Measurements from ENCODE around the gene CENPT.
A peak's percentile ranks its signal among the peaks of the same experiment; 100 is the strongest.

Gene CENPT

GRCh38 chr16:67834242-67834614 is 13.3 kb downstream of the CENPT start:
- Histone ChIP-seq H3K4me2 (peak overlapping the region; percentile 90 to 100 (median 97)), H3K4me3 (peak overlapping the region; percentile 76 to 86 (median 80)), H3K36me3 (peaks cover 30 to 33% (median 31%) of the 10 kb centered on the region in 11 experiments), H4K20me1 (peaks cover 0 to 29% (median 0%) of the 10 kb centered on the region in 11 experiments; a peak in 6 of 22 replicates), H3K9me3 (replicated peaks in 1 of 11) (no peaks in the 10 kb centered on the region), H3K4me1 (peaks cover 19 to 33% (median 27%) of the 10 kb centered on the region in 10 experiments), H3K9ac (peak overlapping the region in 10 of 11 experiments; percentile 85 to 93 (median 88); a peak in 19 of 22 replicates), H3K27me3 (no peaks in the 10 kb centered on the region), H3K27ac (peak overlapping the region in 9 of 11 experiments; percentile 78 to 86 (median 81); a peak in 18 of 22 replicates)
- TF ChIP-seq Cebpa-rat (IDR thresholded peaks at IDR 0.05): no peak

GRCh38 chr16:67833415-67834241 is 13.9 kb downstream of the CENPT start:
- no peaks in the 10 kb centered on the region for H3K27me3 ChIP-seq
- H3K4me3 ChIP-seq: peak overlapping the region; percentile 76 to 86 (median 80)
- peak overlapping the region; percentile 85 to 93 (median 88) for H3K9ac ChIP-seq
- H3K4me1 ChIP-seq: peaks cover 19 to 33% (median 27%) of the 10 kb centered on the region in 10 experiments
- H3K9me3 ChIP-seq (replicated peaks in 1 of 11): no peaks in the 10 kb centered on the region
- H4K20me1 ChIP-seq: peaks cover 0 to 35% (median 0%) of the 10 kb centered on the region in 11 experiments; a peak in 7 of 22 replicates
- H3K36me3 ChIP-seq: peaks cover 36 to 39% (median 37%) of the 10 kb centered on the region in 11 experiments
- peak overlapping the region; percentile 90 to 100 (median 97) for H3K4me2 ChIP-seq
- no peak for TF ChIP-seq Cebpa-rat (IDR thresholded peaks at IDR 0.05)
- peak overlapping the region; percentile 57 to 86 (median 81); a peak in 21 of 22 replicates for H3K27ac ChIP-seq

GRCh38 chr16:67833030-67833414 is 14.5 kb downstream of the CENPT start:
- Histone ChIP-seq H3K36me3 (peaks cover 42 to 45% (median 43%) of the 10 kb centered on the region in 11 experiments), H3K4me3 (peak overlapping the region; percentile 76 to 86 (median 80)), H3K27me3 (no peaks in the 10 kb centered on the region), H3K4me2 (peak overlapping the region; percentile 90 to 100 (median 97)), H3K9ac (peak overlapping the region; percentile 85 to 93 (median 88)), H3K27ac (peak overlapping the region; percentile 57 to 86 (median 81); a peak in 21 of 22 replicates), H3K4me1 (peaks cover 19 to 33% (median 27%) of the 10 kb centered on the region in 10 experiments), H4K20me1 (peaks cover 0 to 41% (median 0%) of the 10 kb centered on the region in 11 experiments; a peak in 7 of 22 replicates), H3K9me3 (replicated peaks in 1 of 11) (no peaks in the 10 kb centered on the region)
- TF ChIP-seq Cebpa-rat (IDR thresholded peaks at IDR 0.05): no peak

GRCh38 chr16:67828651-67829050 is 18.8 kb downstream of the CENPT start:
- H3K27me3 ChIP-seq: no peaks in the 10 kb centered on the region

GRCh38 chr16:67825906-67826305 is 21.6 kb downstream of the CENPT start:
- H3K9ac ChIP-seq: no peak overlapping the region
- H3K4me3 ChIP-seq: no peak overlapping the region
- peaks cover 42 to 54% (median 51%) of the 10 kb centered on the region in 11 experiments for H3K36me3 ChIP-seq
- peaks cover 0 to 54% (median 0%) of the 10 kb centered on the region in 11 experiments; a peak in 5 of 22 replicates for H4K20me1 ChIP-seq
- no peak overlapping the region for H3K4me2 ChIP-seq
- no peaks in the 10 kb centered on the region for H3K9me3 ChIP-seq (replicated peaks in 1 of 11)
- TF ChIP-seq Cebpa-rat (IDR thresholded peaks at IDR 0.05): no peak
- no peaks in the 10 kb centered on the region for H3K27me3 ChIP-seq
- peaks cover 0 to 18% (median 7%) of the 10 kb centered on the region in 10 experiments; a peak in 7 of 20 replicates for H3K4me1 ChIP-seq
- H3K27ac ChIP-seq: no peak overlapping the region

More at GRCh38 chr16:67828651-67829050, 18.8 kb downstream of the CENPT start:
- peaks cover 13 to 40% (median 27%) of the 10 kb centered on the region in 10 experiments for H3K4me1 ChIP-seq
- H3K9me3 ChIP-seq (replicated peaks in 1 of 11): no peaks in the 10 kb centered on the region
- no peak overlapping the region for H3K4me3 ChIP-seq
- peak overlapping the region in 1 of 11 experiments; percentile 19; a peak in 2 of 22 replicates for H3K9ac ChIP-seq
- peaks cover 0 to 72% (median 0%) of the 10 kb centered on the region in 11 experiments; a peak in 8 of 22 replicates for H4K20me1 ChIP-seq
- H3K4me2 ChIP-seq: no peak overlapping the region
- peaks cover 56 to 69% (median 65%) of the 10 kb centered on the region in 11 experiments for H3K36me3 ChIP-seq
- H3K27ac ChIP-seq: no peak overlapping the region
- TF ChIP-seq Cebpa-rat (IDR thresholded peaks at IDR 0.05): no peak

GRCh38 chr16:67825119-67825518 is 22.4 kb downstream of the CENPT start:
- no peaks in the 10 kb centered on the region for H3K9me3 ChIP-seq (replicated peaks in 1 of 11)
- no peaks in the 10 kb centered on the region for H3K27me3 ChIP-seq
- no peak overlapping the region for H3K9ac ChIP-seq
- H4K20me1 ChIP-seq: peaks cover 0 to 52% (median 0%) of the 10 kb centered on the region in 11 experiments; a peak in 5 of 22 replicates
- peaks cover 34 to 46% (median 43%) of the 10 kb centered on the region in 11 experiments for H3K36me3 ChIP-seq
- no peak overlapping the region for H3K27ac ChIP-seq
- no peak overlapping the region for H3K4me3 ChIP-seq
- H3K4me2 ChIP-seq: peak overlapping the region in 4 of 11 experiments; percentile 4 to 23 (median 14); a peak in 2 of 22 replicates
- H3K4me1 ChIP-seq: peaks cover 0 to 18% (median 7%) of the 10 kb centered on the region in 10 experiments; a peak in 7 of 20 replicates
- no peak for TF ChIP-seq Cebpa-rat (IDR thresholded peaks at IDR 0.05)

- TF ChIP-seq Cebpa-rat (IDR thresholded peaks at IDR 0.05): no peak
- peaks cover 0 to 18% (median 7%) of the 10 kb centered on the region in 10 experiments; a peak in 7 of 20 replicates for H3K4me1 ChIP-seq
- H3K36me3 ChIP-seq: peaks cover 8 to 20% (median 18%) of the 10 kb centered on the region in 11 experiments; a peak in 21 of 22 replicates
- no peak overlapping the region for H3K9ac ChIP-seq
- no peak overlapping the region for H3K4me3 ChIP-seq
- H3K9me3 ChIP-seq (replicated peaks in 1 of 11): no peaks in the 10 kb centered on the region
- H4K20me1 ChIP-seq: peaks cover 0 to 26% (median 0%) of the 10 kb centered on the region in 11 experiments; a peak in 3 of 22 replicates
- no peak overlapping the region for H3K27ac ChIP-seq
- H3K27me3 ChIP-seq: no peaks in the 10 kb centered on the region
- H3K4me2 ChIP-seq: no peak overlapping the region
These were observed 25.0 kb downstream of the CENPT start for GRCh38 chr16:67822511-67822910.

GRCh38 chr16:67820608-67821259 is 26.8 kb downstream of the CENPT start:
- Histone ChIP-seq H3K36me3 (peaks cover 0 to 3% (median under 1%) of the 10 kb centered on the region in 11 experiments; a peak in 4 of 22 replicates), H3K4me2 (no peak overlapping the region)
- TF ChIP-seq Cebpa-rat (IDR thresholded peaks at IDR 0.05): no peak

More at GRCh38 chr16:67820608-67821259, 26.8 kb downstream of the CENPT start:
- H3K4me3 ChIP-seq: no peak overlapping the region
- H3K9ac ChIP-seq: no peak overlapping the region
- no peaks in the 10 kb centered on the region for H3K27me3 ChIP-seq
- H3K9me3 ChIP-seq (replicated peaks in 1 of 11): no peaks in the 10 kb centered on the region
- peaks cover 0 to 11% (median 0%) of the 10 kb centered on the region in 11 experiments; a peak in 2 of 22 replicates for H4K20me1 ChIP-seq
- no peak overlapping the region for H3K27ac ChIP-seq
- peaks cover 0 to 17% (median 6%) of the 10 kb centered on the region in 10 experiments; a peak in 8 of 20 replicates for H3K4me1 ChIP-seq
